ENCODE results near the gene PTPN11. TPM values are rescaled to one million over a fixed set of nuclear protein-coding genes. Genes with fewer than 3 reads are reported as not detected.

Gene PTPN11
- total and polyA plus RNA-seq, 2 donors (not counting 3 experiments of a cell fraction or from before 2014, with no cell fraction given): 36.5 to 107 TPM

DNA sequence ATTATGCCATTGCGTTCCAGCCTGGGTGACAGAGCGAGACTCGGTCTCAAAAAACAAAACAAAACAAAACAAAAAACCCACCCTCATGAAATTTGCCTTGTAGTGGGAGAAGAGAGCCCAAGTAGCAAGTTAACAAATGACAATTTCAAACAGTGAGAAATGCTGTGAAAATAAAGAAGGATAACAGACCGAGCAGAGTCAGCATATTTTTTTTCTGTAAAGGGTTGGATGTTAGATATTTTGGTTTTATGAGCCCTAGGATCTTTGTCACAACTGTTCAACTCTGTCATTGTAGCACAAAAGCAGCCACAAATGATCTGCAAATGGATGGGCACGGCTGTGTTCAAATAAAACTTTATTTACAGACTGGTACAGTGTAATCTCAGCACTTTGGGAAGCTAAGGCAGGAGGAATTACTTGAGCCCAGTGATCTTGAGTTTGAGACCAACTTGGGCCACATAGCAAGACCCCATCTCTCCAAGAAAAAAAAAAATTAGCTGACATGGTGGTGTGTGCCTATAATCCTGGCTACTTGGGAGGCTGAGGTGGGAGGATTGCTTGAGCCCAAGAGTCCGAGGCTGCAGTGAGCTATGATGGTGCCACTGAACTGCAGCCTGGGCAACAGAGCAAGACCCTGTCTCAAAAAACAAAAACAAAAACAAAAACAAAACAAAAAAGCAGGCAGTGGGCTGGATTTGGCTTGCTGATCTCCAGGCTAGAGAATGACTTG is 117.1 kb downstream of the PTPN11 start:
- no peaks in the 10 kb centered on the region for H3K9me1 ChIP-seq (replicated peaks; ENCODE audit: control insufficient read depth, extremely low read depth, insufficient read depth, low read length)
- no peak overlapping the region for H3K27ac ChIP-seq (ENCODE audit: insufficient read depth, low read depth, low read length)
- no peak overlapping the region for H3K4me3 ChIP-seq (replicated peaks in 1 of 3; ENCODE audit: insufficient read depth in 1 of 3, low read depth in 1 of 3, low read length in 3 of 3)
- H3K9me3 ChIP-seq (replicated peaks; ENCODE audit: control insufficient read depth, insufficient read depth, low read length): no peaks in the 10 kb centered on the region
- no peaks in the 10 kb centered on the region for H3K36me3 ChIP-seq (ENCODE audit: control insufficient read depth in 2 of 2, extremely low read depth in 1 of 2, insufficient read depth in 2 of 2, low read length in 2 of 2)
- no peaks in the 10 kb centered on the region for H3K27me3 ChIP-seq (ENCODE audit: control insufficient read depth in 2 of 2, insufficient read depth in 2 of 2, low read length in 2 of 2)
- no peak for FAIRE-seq
- no TSS peak for BruUV-seq (replicated peaks)
- intact Hi-C loops (cut with micrococcal nuclease) (no loop called here), dilution Hi-C loops (cut with MboI; ENCODE audit: extremely low pct_ligation_motif_present, low sequenced_read_pairs) (no loop called here)
- no peaks in the 10 kb centered on the region for H4K20me1 ChIP-seq (replicated peaks; ENCODE audit: control insufficient read depth, extremely low read depth, insufficient read depth, low read length)
- POLR2A ChIA-PET: no interaction called here
- DNase-seq (ENCODE audit: low read depth, low spot score): no peak
- no peaks in the 10 kb centered on the region for H3K79me2 ChIP-seq (ENCODE audit: control insufficient read depth, insufficient read depth, low read length)
- no peaks in the 10 kb centered on the region for H3K4me1 ChIP-seq (ENCODE audit: control insufficient read depth, extremely low read depth, insufficient read depth, low read length)
- H2AFZ ChIP-seq (ENCODE audit: low read depth, low read length): no peak overlapping the region
- TF ChIP-seq FOS (IDR thresholded peaks at IDR 0.05; ENCODE audit: borderline replicate concordance, insufficient read depth, low read length): no peak
- TF ChIP-seq POLR2A (IDR thresholded peaks at IDR 0.05; ENCODE audit: low read depth, low read length): no peak
- no peak for TF ChIP-seq EZH2 (IDR thresholded peaks at IDR 0.05; ENCODE audit: borderline replicate concordance, low read depth, low read length, severe bottlenecking)
- TF ChIP-seq POLR2AphosphoS5 (IDR thresholded peaks at IDR 0.05; ENCODE audit: insufficient read depth, low read depth, low read length): no peak
- CTCF ChIA-PET: no interaction called here
- no peak overlapping the region for H3K4me2 ChIP-seq (ENCODE audit: insufficient read depth, low read length)
- H3K9ac ChIP-seq (replicated peaks; ENCODE audit: extremely low read depth, insufficient read depth, low read length): no peak overlapping the region

DNA sequence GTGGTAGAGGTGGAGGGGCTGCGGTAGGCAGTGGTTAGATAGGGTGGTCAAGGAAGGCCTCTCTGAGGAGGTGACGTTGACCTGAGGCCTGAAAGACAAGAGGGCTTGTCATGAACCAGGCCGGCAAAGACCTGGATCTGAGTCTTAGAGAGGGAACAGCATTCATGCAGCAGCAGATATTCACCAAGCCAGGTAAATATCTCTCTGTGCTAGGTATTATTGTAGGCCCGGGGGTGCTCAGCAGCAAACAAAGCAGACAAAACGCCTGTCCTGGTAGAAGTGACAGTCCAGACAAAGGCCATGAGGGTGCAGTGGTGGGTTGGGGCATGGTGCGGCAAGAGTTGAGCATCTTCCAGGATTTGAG is 117.6 kb downstream of the PTPN11 start:
- dilution Hi-C loops (cut with MboI; ENCODE audit: extremely low pct_ligation_motif_present, low sequenced_read_pairs): no loop called here
- Histone ChIP-seq H4K20me1 (replicated peaks; ENCODE audit: control insufficient read depth, extremely low read depth, insufficient read depth, low read length) (no peaks in the 10 kb centered on the region), H3K27me3 (ENCODE audit: control insufficient read depth in 2 of 2, insufficient read depth in 2 of 2, low read length in 2 of 2) (no peaks in the 10 kb centered on the region), H2AFZ (ENCODE audit: low read depth, low read length) (no peak overlapping the region), H3K9me1 (replicated peaks; ENCODE audit: control insufficient read depth, extremely low read depth, insufficient read depth, low read length) (no peaks in the 10 kb centered on the region), H3K9me3 (replicated peaks; ENCODE audit: control insufficient read depth, insufficient read depth, low read length) (no peaks in the 10 kb centered on the region), H3K4me3 (replicated peaks in 1 of 3; ENCODE audit: insufficient read depth in 1 of 3, low read depth in 1 of 3, low read length in 3 of 3) (no peak overlapping the region), H3K36me3 (ENCODE audit: control insufficient read depth in 2 of 2, extremely low read depth in 1 of 2, insufficient read depth in 2 of 2, low read length in 2 of 2) (no peaks in the 10 kb centered on the region), H3K4me2 (ENCODE audit: insufficient read depth, low read length) (no peak overlapping the region), H3K4me1 (ENCODE audit: control insufficient read depth, extremely low read depth, insufficient read depth, low read length) (no peaks in the 10 kb centered on the region), H3K79me2 (ENCODE audit: control insufficient read depth, insufficient read depth, low read length) (no peaks in the 10 kb centered on the region), H3K9ac (replicated peaks; ENCODE audit: extremely low read depth, insufficient read depth, low read length) (no peak overlapping the region), H3K27ac (ENCODE audit: insufficient read depth, low read depth, low read length) (no peak overlapping the region)
- no peak for DNase-seq (ENCODE audit: low read depth, low spot score)
- TF ChIP-seq, protein P1, sequence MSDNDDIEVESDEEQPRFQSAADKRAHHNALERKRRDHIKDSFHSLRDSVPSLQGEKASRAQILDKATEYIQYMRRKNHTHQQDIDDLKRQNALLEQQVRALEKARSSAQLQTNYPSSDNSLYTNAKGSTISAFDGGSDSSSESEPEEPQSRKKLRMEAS (IDR thresholded peaks at IDR 0.05; ENCODE audit: insufficient read depth, insufficient read length): no peak
- no peak for TF ChIP-seq MYC (IDR thresholded peaks at IDR 0.05; ENCODE audit: low read depth, low read length)
- no peak for TF ChIP-seq FOS (IDR thresholded peaks at IDR 0.05; ENCODE audit: borderline replicate concordance, insufficient read depth, low read length)
- no peak for TF ChIP-seq POLR2A (IDR thresholded peaks at IDR 0.05; ENCODE audit: low read depth, low read length)
- TF ChIP-seq, protein P2, sequence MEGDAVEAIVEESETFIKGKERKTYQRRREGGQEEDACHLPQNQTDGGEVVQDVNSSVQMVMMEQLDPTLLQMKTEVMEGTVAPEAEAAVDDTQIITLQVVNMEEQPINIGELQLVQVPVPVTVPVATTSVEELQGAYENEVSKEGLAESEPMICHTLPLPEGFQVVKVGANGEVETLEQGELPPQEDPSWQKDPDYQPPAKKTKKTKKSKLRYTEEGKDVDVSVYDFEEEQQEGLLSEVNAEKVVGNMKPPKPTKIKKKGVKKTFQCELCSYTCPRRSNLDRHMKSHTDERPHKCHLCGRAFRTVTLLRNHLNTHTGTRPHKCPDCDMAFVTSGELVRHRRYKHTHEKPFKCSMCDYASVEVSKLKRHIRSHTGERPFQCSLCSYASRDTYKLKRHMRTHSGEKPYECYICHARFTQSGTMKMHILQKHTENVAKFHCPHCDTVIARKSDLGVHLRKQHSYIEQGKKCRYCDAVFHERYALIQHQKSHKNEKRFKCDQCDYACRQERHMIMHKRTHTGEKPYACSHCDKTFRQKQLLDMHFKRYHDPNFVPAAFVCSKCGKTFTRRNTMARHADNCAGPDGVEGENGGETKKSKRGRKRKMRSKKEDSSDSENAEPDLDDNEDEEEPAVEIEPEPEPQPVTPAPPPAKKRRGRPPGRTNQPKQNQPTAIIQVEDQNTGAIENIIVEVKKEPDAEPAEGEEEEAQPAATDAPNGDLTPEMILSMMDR (IDR thresholded peaks at IDR 0.05; ENCODE audit: extremely low read depth in 1 of 2, insufficient read depth in 1 of 2, low read depth in 1 of 2, low read length in 2 of 2): no peak
- no peak for TF ChIP-seq JUN (IDR thresholded peaks at IDR 0.05; ENCODE audit: borderline replicate concordance, insufficient read depth, insufficient read length, low read depth)
- TF ChIP-seq POLR2AphosphoS5 (IDR thresholded peaks at IDR 0.05; ENCODE audit: insufficient read depth, low read depth, low read length): no peak
- TF ChIP-seq EZH2 (IDR thresholded peaks at IDR 0.05; ENCODE audit: borderline replicate concordance, low read depth, low read length, severe bottlenecking): no peak
- no peak for TF ChIP-seq GATA2 (IDR thresholded peaks at IDR 0.05; ENCODE audit: insufficient read depth, insufficient read length, low read depth, low read length)
- intact Hi-C loops (cut with micrococcal nuclease): no loop called here
- POLR2A ChIA-PET: no interaction called here
- no TSS peak for BruUV-seq (replicated peaks)
- CTCF ChIA-PET: no interaction called here
- FAIRE-seq: no peak
